ENCODE results near the gene ZDHHC22.

GRCh38 chr14:77155083-77155482 is 13.5 kb upstream of the ZDHHC22 start:
- TF ChIP-seq TAF1 (CRISPR knock-in tag; IDR thresholded peaks at IDR 0.05) (no peak), THAP9 (CRISPR knock-in tag; IDR thresholded peaks at IDR 0.05; ENCODE audit: borderline replicate concordance) (no peak), CTCF (CRISPR knock-in tag; IDR thresholded peaks at IDR 0.05) (no peak), ZBTB44 (CRISPR knock-in tag; IDR thresholded peaks at IDR 0.05) (no peak), CHCHD3 (CRISPR knock-in tag; IDR thresholded peaks at IDR 0.05) (no peak), ZNF639 (CRISPR knock-in tag; conservative IDR thresholded peaks at IDR 0.05) (no peak), ARNTL (CRISPR knock-in tag; IDR thresholded peaks at IDR 0.05) (no peak), SKIL (CRISPR knock-in tag; IDR thresholded peaks at IDR 0.05; ENCODE audit: borderline replicate concordance) (no peak), ZNF7 (CRISPR knock-in tag; IDR thresholded peaks at IDR 0.05) (no peak), CSRNP2 (CRISPR knock-in tag; conservative IDR thresholded peaks at IDR 0.05; ENCODE audit: low read depth) (no peak), ESRRA (CRISPR knock-in tag; IDR thresholded peaks at IDR 0.05; ENCODE audit: low read depth) (no peak), CBX2 (IDR thresholded peaks at IDR 0.05; ENCODE audit: low read depth, low read length) (no peak), CBX2 (CRISPR knock-in tag; IDR thresholded peaks at IDR 0.05; ENCODE audit: low read depth) (no peak), KDM4B (CRISPR knock-in tag; IDR thresholded peaks at IDR 0.05) (no peak)

Data from HepG2 (cell line).